NCI-H2107 (cell line): Measurements from ENCODE around the gene CFAP53.
"Not testable (repeated sequence)": the region's sequence is repeated elsewhere in the genome, so short reads cannot be mapped to it uniquely, and the experiment has no call there.

Experiments used
- DNase-seq: peaks from one replicate; lab custom pipeline; 2025; lab: John Stamatoyannopoulos, UW

The CFAP53 gene, protein sequence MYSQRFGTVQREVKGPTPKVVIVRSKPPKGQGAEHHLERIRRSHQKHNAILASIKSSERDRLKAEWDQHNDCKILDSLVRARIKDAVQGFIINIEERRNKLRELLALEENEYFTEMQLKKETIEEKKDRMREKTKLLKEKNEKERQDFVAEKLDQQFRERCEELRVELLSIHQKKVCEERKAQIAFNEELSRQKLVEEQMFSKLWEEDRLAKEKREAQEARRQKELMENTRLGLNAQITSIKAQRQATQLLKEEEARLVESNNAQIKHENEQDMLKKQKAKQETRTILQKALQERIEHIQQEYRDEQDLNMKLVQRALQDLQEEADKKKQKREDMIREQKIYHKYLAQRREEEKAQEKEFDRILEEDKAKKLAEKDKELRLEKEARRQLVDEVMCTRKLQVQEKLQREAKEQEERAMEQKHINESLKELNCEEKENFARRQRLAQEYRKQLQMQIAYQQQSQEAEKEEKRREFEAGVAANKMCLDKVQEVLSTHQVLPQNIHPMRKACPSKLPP

DNA sequence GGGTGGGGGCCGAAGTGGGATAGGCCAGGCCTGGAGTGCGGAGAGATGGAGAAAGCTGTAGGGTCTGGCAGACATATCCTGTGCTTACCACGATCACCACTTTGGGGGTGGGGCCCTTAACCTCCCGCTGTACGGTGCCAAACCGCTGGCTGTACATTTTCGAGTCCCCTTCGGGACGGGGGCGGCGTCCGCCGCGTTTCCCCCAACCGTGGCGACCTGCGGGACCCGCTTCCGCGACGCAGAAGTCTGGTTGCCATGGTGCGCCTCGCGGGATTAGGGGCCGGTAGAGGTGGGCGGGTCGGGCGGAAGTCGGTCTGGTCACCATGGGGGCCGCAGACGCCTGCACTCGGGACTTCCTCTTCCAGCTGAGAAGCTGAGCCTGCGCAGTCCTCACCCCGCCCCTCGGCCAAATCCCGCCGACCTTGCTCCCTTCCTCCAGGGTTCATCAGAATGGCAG is at the start of gene CFAP53:
CFAP53 (minus strand) TSS at position 248 of the 457 bp plus-strand sequence; CDS start at position 157, 91 bp downstream.
- DNase-seq, result peak; percentile 73

DNA sequence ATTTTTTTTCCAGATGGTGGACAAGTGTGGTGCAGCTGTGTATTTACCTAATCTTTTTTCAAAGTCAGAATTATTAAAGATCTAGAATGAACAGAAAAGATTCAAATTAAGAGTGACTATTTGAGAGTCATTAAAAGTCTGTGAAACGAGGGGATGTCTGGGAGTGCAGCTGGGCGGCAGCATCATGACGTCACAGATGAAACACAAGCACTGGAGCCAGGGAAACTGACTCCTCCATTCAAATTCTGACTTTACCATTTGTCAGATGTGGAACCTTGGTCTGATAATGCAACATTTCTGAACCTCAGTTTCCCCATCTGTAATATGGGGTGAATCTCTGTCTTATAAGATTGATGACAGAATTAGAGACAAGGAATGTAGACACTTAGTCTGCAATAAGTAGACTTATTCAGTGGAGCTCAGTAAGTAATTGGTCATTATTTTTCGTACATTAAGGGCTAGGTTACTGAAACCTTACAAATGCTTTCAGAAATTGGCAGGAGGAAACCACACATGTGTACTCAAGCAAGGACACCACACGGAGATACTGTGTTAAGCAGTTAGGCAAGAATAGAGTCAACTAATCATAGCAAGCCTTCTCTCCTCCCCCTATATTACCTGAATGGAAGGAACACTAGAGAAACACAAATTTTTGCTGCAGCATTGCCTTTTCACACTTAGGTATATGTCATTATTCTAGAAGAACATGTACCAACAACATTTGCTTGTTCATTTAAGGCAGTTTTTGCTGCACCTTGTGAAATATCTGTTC is 49.0 kb upstream of the CFAP53 start:
- no peak for DNase-seq

DNA sequence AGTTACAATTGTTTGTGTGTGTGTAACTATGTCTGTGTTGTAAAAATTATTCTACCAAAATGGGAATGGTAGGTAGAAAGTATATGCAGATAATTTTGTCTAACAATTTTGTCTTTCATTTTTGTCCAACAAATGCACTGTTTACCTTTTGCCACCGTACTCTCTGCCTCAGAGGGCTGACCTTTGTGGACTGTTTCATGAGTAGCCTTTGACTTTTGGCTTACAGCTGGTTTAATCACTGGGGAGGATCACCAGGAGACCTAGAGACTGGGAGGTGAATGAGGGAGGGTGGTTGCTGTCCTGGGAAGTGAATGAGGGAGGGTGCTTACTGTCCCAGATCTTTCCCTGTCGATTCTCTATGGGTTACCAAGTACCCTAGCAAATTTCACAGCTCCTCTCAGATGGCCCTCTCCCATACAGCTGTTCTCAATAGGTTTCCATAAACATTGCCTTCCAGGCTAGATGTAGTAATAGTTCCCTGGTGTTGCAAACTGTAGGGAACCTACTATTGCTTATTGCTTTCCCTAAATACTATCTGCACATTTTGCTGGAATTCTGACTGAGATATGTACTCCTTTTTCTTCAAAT is 47.7 kb upstream of the CFAP53 start:
- no peak for DNase-seq

DNA sequence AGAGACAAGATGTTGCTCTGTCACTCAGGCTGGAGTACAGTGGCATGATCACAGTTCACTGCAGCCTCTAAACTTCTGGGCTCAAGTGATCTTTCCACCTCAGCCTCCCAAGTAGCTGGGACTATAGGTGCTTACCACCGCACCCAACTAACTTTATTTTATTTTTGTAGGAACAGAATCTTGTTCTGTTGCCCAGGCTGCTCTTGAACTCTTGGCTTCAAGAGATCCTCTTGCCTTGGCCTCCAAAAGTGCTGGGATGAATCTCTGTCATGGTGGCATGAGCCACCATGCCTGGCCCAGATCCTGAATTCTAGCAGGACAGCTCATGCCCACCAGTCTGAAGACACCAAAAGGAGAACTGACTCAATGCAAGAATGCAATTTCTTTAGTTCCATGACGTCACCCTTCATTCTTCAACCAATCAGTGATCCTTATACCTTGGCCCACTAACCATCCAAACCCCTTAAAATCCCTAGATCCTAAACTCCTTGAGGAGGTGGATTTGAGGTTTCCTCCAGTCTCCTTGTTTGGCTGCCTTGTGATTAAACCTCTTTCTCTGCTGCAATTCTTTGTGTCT is 46.8 kb upstream of the CFAP53 start:
- no peak for DNase-seq

DNA sequence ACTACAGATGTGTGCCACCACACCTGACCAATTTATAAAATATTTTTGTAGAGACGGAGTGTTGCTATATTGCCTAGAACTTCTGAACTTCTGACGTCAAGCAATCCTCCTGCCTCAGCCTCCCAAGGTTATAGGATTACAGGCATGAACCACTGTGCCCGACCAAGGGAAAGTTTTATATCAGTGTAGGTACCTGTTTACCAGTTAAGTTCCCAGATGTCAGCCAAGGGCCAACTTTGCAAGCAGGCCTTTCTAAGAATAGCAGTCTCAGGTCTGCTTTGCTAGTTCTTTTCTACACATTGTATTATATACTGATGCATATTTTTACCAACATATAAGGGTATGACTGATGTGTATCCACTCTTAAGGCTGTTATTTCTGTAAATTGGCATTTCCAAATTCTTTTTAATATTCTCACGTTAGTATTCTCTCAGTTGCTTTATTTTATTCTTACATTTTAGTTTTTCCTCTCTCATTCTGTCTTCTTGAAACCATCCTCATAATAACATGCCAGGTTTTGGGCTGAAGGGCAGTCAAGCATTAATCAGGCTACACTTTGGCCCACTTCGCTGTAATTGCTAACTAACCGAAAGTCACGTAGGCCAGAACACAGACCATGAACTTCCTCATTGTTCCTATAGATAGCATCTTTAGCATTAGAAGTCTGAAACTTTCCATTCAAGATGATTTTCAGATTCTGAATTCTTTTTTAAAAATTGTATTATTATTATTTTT is 46.2 kb upstream of the CFAP53 start:
- DNase-seq, result no peak

DNA sequence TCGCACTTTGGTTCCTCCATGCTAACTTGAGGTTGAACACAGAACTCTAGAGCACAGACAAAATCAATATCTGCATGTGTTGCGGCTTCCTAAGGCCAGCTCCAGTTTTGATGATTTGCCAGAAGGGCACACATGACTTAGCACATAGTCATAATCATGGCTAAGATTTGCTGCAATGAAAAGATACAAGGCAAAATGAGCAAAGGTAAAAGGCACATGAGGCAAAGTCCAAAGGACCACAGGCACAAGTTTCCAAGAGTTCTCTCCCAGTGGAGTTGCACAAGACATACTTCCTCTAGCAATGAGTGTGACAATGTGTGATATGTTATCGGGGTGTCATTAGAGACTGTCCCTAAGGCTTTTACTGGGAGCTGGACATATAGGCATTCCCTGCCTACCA is 45.4 kb upstream of the CFAP53 start:
- no peak for DNase-seq

DNA sequence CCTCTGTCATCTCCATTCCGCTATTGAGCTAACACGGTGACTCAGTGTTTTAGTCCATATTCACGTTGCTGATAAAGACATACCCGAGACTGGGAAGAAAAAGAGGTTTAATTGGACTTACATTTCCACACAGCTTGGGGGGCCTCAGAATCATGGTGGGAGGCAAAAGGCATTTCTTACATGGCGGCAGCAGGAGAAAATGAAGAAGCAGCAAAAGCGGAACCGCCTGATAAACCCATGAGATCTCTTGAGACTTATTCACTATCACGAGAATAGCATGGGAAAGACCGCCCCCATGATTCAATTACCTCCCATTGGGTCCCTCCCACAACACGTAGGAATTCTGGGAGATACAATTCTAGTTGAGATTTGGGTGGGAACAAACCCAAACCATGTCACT is 43.8 kb upstream of the CFAP53 start:
- no peak for DNase-seq

DNA sequence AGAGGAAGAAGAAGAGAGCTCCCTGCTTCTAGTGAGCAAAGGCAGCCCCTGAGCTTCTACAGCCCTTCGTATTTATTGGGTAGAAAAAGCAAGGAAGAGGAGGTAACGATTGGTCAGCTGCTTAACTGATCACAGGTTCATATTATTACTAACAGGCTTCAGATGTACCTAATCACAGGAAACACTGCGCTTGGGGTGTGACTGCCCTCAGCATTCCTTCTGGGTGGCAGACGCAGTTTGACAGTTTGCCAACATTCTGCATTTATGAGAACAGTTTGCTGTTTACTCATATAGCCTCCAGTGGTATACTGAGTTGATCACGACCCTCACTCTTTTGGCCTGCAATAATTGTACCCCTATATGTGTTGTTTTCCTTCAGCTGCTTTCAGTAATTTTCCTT is 42.6 kb upstream of the CFAP53 start:
- DNase-seq, result not testable (repeated sequence)

DNA sequence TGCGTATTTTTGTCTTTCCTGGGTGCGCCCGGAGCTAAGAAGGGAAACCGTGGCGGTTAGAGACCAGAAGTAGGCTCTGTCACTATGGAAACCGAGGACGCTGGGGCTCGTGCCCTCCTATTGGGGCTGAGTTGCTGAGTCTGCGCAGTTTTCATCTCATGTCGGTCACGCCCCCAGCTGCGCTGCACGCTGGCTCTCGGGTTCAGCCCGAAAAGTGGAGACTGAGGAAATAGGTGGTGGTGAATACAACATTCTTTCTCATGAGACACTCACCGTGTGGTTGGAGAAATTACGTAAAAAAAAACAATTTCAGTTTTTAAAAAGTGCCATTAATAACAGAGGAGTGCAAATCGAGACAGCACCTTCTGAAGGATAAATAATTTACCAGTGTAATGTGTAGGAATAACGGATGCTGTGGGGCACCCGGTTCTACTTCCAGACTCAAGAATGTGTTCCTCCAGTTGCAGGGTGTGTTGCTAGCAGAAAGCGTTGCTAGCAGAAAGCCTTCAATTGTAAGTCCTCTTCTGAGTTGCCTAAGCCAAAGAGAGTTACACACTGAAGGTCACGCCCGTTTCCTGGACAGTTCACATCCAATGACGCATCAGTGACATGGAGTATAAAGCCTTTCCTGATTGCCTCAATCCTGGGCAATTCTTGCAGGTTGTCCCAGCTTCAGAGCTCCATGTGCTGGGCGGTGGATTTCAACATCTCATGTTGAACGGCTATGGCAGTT is 41.6 kb upstream of the CFAP53 start:
- DNase-seq, result peak; percentile 65

DNA sequence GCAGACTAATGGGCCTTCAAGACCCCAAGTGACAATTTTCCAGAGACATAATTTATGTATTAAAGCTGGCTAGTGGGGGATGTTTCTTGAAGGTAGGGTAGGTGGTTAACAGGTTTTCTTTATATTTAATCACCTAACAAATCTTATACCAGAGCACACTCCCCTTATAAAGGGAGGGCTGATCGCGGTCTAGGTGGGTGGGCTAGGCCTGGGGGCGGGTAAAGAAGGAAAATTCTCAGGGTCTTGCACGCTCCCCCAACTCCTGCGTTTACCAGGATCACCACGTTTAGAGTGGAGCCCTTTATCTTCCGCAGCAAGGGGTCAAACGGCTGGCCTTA is 41.1 kb upstream of the CFAP53 start:
- no peak for DNase-seq

DNA sequence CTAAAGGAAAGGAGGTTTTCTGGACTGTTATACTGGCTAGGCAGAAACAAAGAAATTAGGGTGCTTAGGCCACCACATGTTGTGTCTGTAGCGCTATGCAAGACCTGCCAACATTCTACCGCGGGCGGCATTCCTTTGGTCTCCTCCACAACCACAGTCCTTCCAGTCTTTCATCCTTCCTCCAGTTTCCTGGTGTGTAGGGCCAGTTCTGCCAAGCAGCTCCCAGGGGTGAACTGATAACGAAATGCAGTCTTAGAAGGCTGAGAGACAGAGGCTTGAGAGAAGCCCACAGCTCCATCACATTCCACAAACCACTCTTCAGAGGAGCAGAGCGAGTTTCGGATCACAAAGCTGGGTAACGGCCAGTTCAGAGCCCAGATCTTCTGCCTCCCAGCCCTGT is 40.6 kb upstream of the CFAP53 start:
- no peak for DNase-seq

DNA sequence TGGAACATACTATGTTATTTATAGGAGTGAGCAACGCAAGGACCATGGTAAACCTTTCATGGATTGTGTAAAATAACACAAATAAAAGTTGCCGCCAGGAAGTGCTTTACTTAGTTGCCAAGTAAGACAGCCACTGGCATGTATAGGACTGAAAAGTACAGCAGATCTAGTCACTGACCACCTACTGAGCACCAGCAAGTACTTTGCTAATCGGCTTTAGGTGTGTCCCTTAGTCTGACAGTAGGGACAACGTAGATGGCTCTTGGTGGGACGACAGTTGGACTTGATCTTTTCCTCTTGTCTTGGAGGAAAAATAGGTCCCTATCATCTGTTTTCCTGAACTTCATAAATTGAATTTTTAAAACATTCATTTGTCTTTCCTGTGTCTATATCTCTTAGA is 34.8 kb upstream of the CFAP53 start:
- no peak for DNase-seq

DNA sequence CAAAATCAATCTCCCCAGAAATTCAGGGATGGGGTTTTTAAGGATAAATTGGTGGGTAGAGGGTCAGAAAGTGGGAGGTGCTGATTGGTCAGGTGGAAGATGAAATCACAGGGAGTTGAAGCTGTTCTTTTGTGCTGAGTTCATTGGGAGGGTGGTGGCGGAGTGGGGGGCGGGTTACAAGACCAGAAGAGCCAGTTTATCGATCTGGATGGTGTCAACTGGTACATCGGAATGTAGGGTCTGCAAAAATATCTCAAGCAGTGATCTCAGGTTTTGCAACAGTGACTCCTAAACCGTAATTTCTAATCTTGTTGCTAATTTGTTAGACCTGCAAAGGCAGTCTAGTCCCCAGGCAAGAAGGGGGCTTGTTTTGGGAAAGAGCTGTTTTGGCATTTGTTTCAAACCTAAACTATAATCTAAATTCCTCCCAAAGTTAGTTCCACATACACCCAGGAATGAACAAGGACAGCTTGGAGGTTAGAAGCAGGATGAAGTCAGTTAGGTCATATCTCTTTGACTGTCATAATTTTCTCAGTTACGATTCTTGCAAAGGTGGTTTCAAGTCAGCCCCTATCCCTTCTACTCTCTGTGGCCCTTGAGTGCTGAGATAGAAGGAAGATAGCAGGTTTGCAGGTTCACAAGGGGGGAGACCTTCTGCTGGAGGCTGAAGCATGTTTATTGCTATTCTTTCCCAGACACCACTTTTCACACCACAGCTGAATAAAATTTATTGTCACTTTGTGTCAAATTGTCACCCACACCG is 33.5 kb upstream of the CFAP53 start:
- DNase-seq, result no peak

DNA sequence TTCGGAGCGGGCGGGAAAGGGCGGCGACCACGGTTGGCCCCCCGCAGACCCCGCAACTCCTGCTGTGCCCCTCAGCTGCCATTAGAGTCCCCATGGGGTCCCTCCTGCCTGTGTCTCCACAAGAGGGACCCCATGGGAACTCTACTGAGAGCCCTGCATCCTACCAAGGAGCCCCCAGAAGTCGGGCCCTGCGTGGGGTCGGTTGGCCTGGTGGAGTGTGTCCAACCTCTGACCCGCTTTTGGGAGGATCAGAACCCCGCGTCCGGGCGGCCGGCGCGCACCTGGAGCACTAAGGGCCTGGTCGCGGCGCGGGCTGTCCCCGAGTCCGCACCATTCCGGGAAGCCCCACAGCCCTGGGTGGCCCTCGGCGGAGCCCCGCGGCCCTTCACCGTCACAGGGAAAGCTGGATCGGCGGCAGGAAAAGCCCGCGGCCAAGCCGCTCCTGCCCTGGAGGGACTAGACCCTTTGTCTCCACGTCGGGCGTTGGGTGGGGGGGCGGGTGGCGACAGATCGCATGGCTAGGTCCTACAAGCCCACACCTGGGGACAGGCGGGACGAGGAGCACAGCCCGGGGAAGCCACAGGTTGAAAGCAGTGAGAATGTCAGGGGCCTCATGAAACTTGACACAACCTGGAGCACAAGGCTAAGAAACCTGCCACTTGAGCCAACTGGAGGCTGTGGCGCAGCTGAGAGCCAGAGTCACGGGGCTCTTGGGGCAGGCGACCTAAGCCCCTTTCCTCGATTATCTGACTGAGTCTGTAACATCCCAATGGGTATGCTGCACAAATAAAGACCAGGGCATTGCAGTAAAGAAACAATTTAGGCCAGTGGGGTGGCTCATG is 32.4 kb upstream of the CFAP53 start:
- DNase-seq, result no peak

DNA sequence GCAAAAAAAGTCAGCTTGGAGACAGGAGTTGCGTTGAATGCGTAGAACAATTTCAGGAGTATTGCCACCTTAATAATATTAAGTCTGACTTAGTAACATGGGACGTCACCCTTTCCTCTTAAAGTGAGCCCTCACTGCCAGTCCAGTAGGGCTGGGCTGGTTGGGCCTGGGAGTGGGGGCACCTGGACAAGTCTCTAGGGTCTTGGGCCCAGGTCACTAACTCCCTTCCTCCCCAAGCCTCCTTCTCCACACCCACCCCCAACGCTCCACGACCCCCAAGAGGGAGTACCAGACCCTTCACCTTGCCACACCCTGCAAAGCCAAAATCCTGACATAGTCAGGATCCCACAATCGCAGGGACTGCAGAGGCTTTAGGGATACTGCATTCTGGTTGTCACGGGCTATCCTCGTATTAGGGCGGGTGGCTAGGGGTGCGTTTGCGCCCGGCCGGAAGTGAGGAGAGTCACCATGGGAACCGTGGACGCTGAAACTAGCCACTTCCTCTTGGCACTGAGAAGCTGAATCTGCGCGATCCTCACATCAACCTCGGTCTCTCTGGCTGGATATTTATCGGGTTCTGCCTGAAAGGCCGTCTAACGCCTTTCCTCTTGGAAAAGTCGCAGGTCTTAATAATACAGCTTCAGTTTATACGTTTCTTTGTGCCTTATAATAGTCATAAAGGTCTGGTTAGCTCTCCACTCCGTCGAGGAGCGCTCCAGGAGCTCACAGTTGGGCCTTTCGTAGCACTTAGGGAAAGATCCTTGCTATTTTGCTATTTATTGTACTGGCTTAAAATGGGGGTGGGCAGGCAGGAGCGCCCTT is 31.5 kb upstream of the CFAP53 start:
- no peak for DNase-seq

DNA sequence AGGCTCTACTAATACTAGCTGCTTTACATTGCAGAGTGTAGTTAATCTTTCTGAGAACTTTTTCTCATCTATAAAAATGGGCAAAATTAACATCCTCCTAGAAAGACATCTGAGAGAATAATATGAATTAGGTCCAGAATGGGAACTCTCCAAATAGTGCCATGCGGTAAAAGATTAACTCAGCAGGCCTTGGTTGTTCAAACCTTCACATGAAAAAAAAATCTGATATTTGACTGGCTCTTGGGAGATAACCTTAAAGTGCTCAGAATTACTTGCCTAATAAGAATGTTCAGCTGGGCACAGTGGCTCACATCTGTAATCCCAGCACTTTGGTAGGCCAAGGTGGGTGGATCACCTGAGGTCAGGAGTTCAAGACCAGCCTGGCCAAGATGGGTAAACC is 26.7 kb upstream of the CFAP53 start:
- no peak for DNase-seq

DNA sequence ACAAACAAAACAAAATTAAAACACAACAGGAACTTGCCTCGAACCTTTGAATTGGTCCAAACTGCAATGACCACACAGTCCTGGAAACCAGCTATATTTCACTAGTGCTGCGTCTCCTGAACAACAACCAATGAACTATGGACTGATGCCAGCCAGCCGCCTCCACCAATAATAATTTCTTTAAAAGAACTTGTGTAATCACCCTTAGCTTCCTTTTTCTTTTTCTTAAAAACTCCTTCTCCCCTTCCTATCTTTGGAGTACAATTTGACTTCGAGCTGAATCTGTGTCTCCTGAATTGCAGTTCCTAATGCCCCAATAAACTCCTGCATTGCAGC is 22.8 kb upstream of the CFAP53 start:
- DNase-seq, result no peak

DNA sequence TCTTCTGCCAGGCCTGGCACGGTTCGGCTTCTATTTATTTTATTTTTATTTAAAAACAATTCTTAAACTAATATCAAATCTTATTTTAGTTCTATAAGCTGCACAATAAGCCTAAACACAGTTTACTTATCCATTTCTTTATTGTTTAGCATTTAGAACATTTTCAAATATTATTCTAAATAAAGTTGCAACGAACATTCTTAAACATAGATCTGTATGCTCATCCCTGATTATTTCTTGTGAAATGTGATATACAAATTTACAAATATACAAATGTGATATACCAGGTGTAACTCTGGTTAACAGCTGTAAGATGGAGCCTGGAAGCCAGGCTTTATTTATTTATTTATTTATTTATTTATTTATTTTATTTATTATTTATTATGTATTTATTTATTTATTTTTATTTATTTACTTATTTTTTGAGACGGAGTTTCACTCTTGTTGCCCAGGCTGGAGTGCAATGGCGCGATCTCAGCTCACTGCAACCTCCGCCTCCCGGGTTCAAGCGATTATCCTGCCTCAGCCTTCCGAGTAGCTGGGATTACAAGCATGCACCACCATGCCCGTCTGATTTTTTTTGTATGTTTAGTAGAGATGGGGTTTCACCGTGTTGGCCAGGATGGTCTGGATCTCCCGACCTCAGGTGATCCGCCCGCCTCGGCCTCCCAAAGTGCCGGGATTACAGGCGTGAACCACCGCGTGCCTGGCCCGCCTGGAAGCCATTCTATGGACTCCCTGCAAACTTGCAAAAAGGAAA is 22.2 kb upstream of the CFAP53 start:
- DNase-seq, result not testable (repeated sequence)
